Fibroblast of skin of right quadriceps (primary cell): ENCODE measurements around the gene PLA1A.
"Not testable (repeated sequence)": the region's sequence is repeated elsewhere in the genome, so short reads cannot be mapped to it uniquely, and the experiment has no call there.

Source experiments
- DNase-seq: peaks from one replicate; pipeline ENCODE4 v3.0.0-alpha.2; 2013

Gene PLA1A

GRCh38 chr3:119580067-119580760 is 17.5 kb upstream of the PLA1A start:
- peak; percentile 23 for DNase-seq

DNA sequence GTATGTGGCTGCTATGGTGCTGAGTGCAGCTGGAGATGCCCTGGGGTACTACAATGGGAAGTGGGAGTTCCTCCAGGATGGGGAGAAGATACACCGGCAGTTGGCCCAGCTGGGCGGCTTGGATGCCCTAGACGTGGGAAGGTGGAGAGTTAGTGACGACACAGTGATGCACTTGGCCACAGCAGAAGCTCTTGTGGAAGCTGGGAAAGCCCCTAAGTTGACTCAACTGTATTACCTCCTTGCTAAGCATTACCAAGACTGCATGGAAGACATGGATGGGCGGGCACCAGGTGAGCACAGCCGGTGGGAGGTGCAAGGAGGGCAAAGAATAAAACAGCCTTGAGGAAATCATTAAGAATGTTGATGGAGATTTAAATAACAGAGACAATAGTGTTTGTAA is 15.5 kb upstream of the PLA1A start:
- no peak for DNase-seq

DNA sequence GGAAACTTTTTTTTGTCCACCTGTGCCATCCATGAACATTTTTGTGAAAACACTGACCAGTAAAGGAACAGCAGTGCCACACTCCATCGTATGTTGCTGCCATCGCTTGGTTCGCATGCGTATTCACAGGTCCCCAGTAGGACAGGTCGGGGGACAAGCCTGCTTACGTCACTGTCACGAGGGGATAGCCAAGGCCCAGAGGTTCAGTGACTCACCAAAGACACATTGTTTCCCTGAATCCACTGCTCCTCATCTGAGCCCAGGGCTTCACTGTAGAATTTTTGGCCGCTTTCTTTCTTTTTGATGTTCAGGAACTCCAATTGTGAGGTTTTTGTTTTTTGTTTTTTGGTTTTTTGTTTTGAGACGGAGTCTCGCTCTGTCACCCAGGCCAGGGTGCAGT is 12.5 kb upstream of the PLA1A start:
- DNase-seq: no peak

- peak; percentile 46 for DNase-seq
Observed at GRCh38 chr3:119585856-119586570, 11.7 kb upstream of the PLA1A start.

DNA sequence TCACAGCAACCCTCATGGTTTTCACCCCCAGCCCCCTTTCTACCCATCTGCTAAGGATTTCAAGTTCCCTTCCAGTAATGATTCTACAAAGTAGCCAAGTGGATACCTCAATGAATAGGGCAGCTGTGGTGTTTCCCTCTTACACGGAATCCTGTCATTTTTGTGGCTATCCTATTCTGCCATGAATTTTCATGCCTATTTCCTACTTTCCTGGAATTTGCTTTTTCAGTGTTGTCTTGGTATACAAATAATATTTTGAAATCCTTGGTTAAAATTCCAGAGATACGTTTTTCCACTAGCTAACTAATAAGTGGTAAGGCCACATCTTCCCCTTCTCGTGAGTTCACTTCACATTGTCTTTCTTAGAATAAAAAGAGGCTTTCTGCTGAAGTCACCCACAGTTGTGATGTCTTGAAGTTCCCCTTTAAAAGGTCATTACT is 10.9 kb upstream of the PLA1A start:
- DNase-seq: peak; percentile 40

- no peak for DNase-seq
Observed at GRCh38 chr3:119588112-119588511, 9.6 kb upstream of the PLA1A start.

DNA sequence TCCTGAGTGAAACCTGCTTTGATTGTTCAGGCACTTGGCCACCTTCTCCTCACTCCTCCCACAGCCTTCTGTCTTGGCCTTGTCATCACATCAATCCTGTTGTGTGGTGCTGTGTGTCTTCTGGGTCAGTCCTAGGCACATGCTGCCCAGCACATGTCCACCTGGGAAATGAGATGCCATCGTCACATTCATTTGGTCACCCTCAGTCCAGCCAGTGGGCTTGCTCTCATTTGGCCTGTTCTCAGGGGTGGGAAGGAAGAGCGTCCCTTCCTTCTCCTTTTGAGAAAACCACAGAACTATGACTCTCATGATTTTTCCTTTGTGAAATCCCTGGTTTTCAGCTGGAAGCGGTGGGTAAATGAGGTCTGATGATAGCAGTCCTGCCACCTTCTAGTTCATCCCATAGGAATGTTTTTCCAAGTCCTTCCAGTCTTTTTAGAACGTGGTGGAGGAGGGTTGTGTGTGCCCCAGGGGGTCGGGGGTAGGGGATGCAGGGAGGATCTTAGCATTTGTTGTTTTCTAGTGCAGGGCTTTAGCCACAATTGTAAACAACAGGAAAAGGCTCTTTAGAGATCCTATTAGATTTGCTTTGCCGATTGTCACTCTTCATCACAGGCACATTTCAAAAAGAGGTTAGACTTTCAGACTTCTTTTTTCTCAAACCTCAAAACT is 8.4 kb upstream of the PLA1A start:
- DNase-seq: no peak

GRCh38 chr3:119590706-119591105 is 7.0 kb upstream of the PLA1A start:
- DNase-seq: peak; percentile 11

DNA sequence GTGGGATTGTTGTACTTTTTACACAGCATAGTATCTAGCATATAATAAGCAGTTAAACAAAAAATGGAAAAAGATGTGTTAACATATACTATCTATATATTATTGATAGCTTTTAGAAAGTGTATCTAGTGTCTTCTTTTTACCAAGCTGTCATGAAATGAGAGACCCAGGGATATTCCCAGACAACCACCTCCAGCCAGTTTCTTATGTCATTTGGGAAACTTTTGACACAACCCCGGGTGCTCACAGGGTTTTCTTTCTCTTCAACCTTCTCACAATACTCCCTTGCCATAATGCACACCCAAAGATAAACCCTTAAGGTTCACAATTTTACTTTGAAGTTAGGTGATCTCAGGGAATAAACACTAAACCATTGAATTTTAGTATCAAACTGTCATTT is 4.8 kb upstream of the PLA1A start:
- DNase-seq: no peak

DNA sequence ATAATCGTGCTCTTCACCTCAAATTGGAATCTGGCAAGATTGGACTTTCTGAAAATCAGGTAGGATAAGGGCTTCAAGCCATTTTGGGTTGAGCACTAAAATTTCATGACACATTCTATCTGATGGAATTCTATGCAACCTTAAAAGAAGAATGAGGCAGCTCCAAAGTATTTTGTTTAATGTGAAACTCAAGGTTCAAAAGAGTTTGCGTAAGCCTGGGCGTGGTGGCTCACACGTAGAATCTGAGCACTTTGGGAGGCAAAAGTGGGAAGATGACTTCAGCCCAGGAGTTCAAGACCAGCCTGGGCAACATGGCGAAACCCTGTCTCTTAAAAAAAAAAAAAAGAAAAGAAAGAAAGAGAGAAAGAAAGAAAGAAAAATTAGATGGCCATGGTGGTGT is 3.6 kb upstream of the PLA1A start:
- no peak for DNase-seq

- not testable (repeated sequence) for DNase-seq
Observed at GRCh38 chr3:119594929-119595328, 2.8 kb upstream of the PLA1A start.

- DNase-seq: no peak
Observed at GRCh38 chr3:119595639-119596334, 1.9 kb upstream of the PLA1A start.

GRCh38 chr3:119596398-119596797 is 1.3 kb upstream of the PLA1A start:
- DNase-seq: no peak

DNA sequence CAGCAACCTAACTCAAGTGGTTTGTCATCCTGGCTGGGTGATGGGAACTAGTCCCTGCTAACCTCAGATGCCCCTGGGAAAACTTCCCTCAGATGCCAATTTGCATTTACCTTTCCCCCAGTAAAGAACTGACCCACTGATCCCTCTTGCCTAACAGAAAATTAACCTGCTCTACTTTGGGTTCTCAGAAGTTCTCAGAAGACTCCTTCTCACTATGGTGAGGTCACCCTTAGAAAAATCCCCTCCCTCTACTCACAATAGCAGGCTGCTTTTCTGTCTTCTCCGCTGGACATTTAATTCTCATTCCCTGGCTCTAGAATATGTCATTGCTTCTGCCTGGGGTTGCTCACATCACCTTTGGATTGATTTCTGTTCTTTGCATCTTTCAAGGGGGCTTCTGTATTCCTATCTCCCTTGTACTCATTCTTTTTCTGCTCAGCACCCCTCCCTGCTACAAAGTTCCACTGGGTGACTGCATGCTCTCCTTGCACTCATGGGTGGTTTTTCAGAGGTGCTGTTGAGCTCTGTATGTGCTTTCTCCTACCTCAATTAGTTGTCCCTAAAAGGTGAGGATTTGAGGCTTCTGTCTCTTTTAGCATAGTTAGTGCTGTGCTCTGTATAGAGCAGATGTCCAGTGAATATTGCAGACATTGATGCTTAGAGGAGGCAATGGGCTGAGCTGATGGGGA is 869 bp downstream of the PLA1A start:
- no peak for DNase-seq

GRCh38 chr3:119599558-119600174 is 2.0 kb downstream of the PLA1A start:
- DNase-seq: no peak

GRCh38 chr3:119600732-119601131 is 3.0 kb downstream of the PLA1A start:
- DNase-seq: no peak

DNA sequence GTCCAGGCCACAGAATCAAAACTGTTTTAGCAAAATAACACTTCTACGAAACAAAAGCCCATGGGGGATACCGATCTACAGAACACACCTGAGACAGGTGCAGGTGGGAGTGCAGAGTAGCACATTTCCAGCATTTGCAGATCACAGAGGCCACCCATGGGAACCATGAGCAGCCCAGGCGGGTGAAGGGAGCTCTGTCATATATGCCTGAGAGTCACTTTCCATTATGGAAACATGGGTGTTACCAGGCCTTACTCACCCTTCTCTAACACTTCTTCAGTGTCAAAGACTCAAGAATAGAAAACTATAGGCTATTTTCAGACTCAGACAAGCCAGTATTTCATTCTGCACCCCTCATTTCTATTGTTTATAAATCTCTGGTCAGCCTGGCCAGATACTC is 3.5 kb downstream of the PLA1A start:
- no peak for DNase-seq

DNA sequence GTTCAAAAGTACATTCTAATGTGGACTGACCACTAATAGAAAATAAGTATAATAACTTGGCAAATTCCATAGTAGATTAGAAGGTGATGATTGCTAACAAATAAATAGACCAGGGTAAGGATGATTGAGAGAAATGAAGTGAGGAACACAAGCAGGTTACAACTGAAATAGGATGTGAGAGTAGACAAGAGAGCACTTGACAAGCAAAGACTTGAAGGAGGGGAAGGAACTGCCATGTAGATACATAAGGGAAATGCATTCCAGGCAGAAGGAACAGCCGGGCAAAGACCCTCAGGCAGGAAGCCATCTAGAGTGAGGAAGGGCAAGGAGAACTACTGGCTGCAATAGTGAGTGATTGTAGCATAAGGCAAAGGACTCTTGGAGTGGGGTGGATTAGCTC is 5.0 kb downstream of the PLA1A start:
- no peak for DNase-seq

- peak; percentile 64 for DNase-seq
Observed at GRCh38 chr3:119604878-119605277, 7.2 kb downstream of the PLA1A start.

- DNase-seq: no peak
Observed at GRCh38 chr3:119608405-119609000, 10.8 kb downstream of the PLA1A start.

DNA sequence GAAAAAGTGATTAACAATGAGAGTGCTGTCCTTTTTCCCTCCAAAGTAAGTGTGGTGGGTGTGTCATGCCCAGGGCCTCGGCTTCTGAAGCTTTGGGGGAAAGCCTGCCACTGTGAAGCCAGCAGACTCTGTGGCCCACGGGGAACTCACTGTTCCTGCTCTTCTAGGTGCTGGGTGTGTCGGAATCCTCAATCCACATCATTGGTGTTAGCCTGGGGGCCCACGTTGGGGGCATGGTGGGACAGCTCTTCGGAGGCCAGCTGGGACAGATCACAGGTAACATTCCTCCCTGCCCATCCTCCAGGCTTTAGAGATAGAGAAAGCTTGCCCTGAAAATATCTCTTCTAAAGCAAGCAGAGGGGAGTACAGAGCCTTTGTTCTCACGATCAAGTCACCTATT is 11.6 kb downstream of the PLA1A start:
- DNase-seq: no peak

GRCh38 chr3:119611664-119612063 is 14.0 kb downstream of the PLA1A start:
- DNase-seq: no peak
